Left hindlimb (tissue), 1 donor: ENCODE measurements around the gene NR0B1.

Source experiments
- DNase-seq: peaks from one replicate; pipeline ENCODE4 v3.0.0-alpha.2; 2018

Gene NR0B1

GRCh38 chrX:30309139-30309571, at the start of gene NR0B1:
Gene NR0B1 (minus strand): TSS chrX:30309390. CDS start chrX:30309363, 27 bp downstream.
- DNase-seq: no peak

GRCh38 chrX:30349946-30350345, 40.8 kb upstream of the NR0B1 start:
- DNase-seq: no peak

GRCh38 chrX:30343206-30343605, 34.0 kb upstream of the NR0B1 start:
- DNase-seq: no peak

GRCh38 chrX:30340753-30341152, 31.6 kb upstream of the NR0B1 start:
- no peak for DNase-seq

GRCh38 chrX:30327762-30328161, 18.6 kb upstream of the NR0B1 start:
- DNase-seq: no peak

- no peak for DNase-seq
Measured at GRCh38 chrX:30317308-30317707, 8.1 kb upstream of the NR0B1 start.

GRCh38 chrX:30313322-30313721, 4.1 kb upstream of the NR0B1 start:
- DNase-seq: no peak

- no peak for DNase-seq
Measured at GRCh38 chrX:30312858-30313257, 3.7 kb upstream of the NR0B1 start.

GRCh38 chrX:30310429-30311206, 1.4 kb upstream of the NR0B1 start:
- DNase-seq: no peak

- DNase-seq: no peak
Measured at GRCh38 chrX:30308263-30309138, 689 bp downstream of the NR0B1 start.

- no peak for DNase-seq
Measured at GRCh38 chrX:30307466-30307865, 1.7 kb downstream of the NR0B1 start.

- DNase-seq: no peak
Measured at GRCh38 chrX:30304866-30305265, 4.3 kb downstream of the NR0B1 start.

GRCh38 chrX:30302956-30303355, 6.2 kb downstream of the NR0B1 start:
- no peak for DNase-seq

GRCh38 chrX:30301963-30302362, 7.2 kb downstream of the NR0B1 start:
- no peak for DNase-seq

- DNase-seq: no peak
Measured at GRCh38 chrX:30301208-30301607, 8.0 kb downstream of the NR0B1 start.

GRCh38 chrX:30296408-30297254, 12.6 kb downstream of the NR0B1 start:
- DNase-seq: no peak

GRCh38 chrX:30283456-30284200, 25.6 kb downstream of the NR0B1 start:
- DNase-seq: no peak

GRCh38 chrX:30282527-30282926, 26.7 kb downstream of the NR0B1 start:
- no peak for DNase-seq

- no peak for DNase-seq
Measured at GRCh38 chrX:30280428-30280827, 28.8 kb downstream of the NR0B1 start.

- DNase-seq: no peak
Measured at GRCh38 chrX:30278365-30278764, 30.8 kb downstream of the NR0B1 start.

- DNase-seq: no peak
Measured at GRCh38 chrX:30275498-30275897, 33.7 kb downstream of the NR0B1 start.

GRCh38 chrX:30270639-30271038, 38.6 kb downstream of the NR0B1 start:
- no peak for DNase-seq
